ENCODE results near the gene MOB3A.

MOB3A gene

DNA sequence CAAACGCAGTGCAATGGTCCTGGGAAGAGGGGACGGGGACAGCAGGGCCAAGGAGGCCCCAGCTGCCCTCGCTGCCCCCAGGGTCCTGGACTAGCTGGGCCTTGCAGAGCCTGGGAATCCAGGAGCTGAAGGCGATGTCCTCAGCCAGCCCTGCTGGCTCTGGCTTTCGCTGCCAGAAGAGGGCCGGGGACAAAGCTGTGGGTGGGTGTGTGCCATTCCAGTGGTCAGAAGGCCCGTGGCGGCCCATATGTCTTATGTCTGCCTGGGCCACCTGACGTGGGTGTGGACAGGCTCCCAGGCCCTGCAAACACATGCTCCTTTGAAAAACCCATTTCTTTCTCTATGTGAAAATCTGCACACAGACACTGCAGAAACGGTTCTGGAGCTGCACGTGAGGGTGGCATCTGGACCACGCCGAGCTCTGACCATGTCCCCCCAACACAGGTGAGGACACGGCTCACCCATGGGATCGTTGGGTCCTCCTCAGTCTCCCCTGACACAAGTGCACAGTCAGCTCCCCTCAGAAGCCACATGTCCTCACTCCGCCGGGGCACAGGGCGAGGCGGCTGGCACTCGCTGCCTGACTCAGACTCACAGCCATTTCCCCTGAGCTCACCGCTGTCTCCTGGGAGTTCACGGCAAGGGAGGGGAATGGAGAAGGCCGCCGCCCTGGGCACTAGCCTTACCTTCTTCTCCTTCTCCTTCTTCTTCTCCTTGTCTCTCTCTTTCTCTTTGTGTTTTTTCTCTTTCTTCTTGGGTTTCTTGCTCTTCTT is 17.5 kb upstream of the MOB3A start:
- DNase-seq (ENCODE audit: low read depth) = peak; percentile 21
- TF ChIP-seq, protein P1, sequence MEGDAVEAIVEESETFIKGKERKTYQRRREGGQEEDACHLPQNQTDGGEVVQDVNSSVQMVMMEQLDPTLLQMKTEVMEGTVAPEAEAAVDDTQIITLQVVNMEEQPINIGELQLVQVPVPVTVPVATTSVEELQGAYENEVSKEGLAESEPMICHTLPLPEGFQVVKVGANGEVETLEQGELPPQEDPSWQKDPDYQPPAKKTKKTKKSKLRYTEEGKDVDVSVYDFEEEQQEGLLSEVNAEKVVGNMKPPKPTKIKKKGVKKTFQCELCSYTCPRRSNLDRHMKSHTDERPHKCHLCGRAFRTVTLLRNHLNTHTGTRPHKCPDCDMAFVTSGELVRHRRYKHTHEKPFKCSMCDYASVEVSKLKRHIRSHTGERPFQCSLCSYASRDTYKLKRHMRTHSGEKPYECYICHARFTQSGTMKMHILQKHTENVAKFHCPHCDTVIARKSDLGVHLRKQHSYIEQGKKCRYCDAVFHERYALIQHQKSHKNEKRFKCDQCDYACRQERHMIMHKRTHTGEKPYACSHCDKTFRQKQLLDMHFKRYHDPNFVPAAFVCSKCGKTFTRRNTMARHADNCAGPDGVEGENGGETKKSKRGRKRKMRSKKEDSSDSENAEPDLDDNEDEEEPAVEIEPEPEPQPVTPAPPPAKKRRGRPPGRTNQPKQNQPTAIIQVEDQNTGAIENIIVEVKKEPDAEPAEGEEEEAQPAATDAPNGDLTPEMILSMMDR (conservative IDR thresholded peaks at IDR 0.05; ENCODE audit: low read depth, low read length) = no peak
- no peak overlapping the region for H3K4me3 ChIP-seq (ENCODE audit: low read depth, low read length)

DNA sequence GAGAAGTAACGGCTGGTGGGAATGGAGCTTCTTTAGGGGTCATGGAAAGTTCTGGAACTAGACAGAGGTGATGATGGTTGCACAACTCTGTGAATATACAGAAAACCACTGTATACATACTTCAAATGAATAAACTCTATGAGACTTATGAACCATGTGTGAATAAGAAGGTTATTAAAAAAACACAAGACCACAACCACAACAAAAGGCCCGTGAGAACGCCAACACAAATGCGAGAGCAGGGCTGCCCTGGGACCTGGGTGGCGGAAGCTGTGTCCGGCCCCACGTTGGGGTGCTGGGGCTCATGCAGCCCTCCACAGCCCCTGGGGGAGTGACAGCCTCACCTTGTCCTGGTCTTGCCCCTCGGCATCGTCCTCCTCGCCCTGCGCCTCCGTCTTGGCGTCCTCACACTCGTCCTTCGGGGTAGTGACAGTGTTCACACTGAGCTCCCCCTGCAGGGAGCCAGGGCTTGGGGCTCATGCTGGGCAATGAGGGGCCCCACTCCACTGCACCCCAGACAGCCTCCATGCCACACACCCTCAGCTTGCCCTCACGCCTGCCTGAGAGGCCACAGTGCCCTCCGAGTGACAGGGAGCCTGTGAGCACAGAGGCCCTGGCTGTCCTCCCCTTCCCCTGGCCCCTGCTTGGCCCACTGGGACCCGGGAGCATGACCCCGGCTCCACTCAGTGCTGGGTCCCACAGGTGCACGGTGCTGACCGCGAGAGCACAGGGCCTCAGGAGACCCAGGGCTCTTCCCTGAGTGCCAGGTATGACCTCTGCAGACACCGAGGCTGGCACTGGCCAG is 16.6 kb upstream of the MOB3A start:
- H3K4me3 ChIP-seq (ENCODE audit: low read depth, low read length) = no peak overlapping the region
- DNase-seq (ENCODE audit: low read depth) = peak; percentile 28
- TF ChIP-seq, protein P1 (conservative IDR thresholded peaks at IDR 0.05; ENCODE audit: low read depth, low read length) = no peak

DNA sequence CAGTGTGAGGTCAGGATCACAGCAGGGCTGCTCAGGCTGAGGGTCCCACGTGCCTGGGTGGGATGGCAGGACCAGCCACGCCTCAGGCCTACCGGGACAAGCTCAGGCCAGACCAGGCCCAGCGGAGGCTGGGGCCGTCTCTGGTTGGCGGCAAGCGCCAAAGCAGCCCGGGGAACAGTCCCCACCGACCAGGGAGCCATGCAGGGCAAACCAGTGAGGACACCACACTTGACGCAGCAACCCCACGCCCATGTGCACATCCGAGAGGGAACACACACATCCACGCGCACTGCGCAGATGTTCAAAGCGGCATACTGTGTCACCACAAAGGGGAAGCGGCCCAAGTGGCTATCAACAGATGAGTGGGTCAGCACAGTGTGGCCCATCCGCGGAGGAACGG is 15.8 kb upstream of the MOB3A start:
- TF ChIP-seq, protein P1 (conservative IDR thresholded peaks at IDR 0.05; ENCODE audit: low read depth, low read length) = no peak
- no peak overlapping the region for H3K4me3 ChIP-seq (ENCODE audit: low read depth, low read length)
- no peak for DNase-seq (ENCODE audit: low read depth)

DNA sequence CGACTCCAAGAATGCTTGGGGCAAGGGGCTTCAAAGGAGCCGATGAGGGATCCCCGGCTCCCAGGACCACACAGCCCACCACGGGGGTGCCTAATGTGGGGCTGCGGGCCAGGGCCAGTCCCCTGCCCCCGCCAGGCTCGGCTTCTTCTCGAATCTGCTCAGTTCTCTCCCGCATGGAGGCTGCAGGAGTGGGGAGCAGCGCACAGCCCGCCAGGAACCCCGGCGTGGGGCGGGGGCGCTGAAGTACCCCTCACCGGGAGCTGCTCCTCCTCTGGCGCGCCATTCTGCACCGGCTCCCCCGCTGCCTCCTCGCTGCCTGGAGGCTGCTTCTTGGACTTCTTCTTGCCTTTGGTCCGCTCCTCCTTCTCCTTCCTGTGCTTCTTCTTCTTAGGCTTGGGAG is 15.3 kb upstream of the MOB3A start:
- H3K4me3 ChIP-seq (ENCODE audit: low read depth, low read length) = no peak overlapping the region
- TF ChIP-seq, protein P1 (conservative IDR thresholded peaks at IDR 0.05; ENCODE audit: low read depth, low read length) = no peak
- no peak for DNase-seq (ENCODE audit: low read depth)

DNA sequence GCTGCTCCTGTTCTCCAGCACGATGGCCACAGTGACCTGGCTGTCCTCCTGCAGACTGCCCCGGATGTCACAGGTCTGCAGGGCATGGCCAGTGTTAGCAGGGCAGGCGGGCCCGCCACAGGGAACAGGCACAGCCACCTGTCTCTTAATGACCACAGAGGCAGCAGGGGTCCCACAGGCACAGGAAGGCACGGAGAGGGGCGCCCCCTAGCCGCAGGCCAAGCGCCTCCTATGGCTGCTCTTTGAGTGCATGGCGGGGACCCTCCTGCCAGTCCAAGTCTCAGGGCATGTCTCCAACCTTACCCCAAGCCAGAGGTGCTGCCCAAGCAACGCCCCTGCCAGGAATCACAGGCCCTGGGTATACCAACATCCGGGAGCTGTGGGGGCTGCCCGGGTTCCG is 14.7 kb upstream of the MOB3A start:
- H3K4me3 ChIP-seq (ENCODE audit: low read depth, low read length) = no peak overlapping the region
- TF ChIP-seq, protein P1 (conservative IDR thresholded peaks at IDR 0.05; ENCODE audit: low read depth, low read length) = peak; percentile 20
- no peak for DNase-seq (ENCODE audit: low read depth)

DNA sequence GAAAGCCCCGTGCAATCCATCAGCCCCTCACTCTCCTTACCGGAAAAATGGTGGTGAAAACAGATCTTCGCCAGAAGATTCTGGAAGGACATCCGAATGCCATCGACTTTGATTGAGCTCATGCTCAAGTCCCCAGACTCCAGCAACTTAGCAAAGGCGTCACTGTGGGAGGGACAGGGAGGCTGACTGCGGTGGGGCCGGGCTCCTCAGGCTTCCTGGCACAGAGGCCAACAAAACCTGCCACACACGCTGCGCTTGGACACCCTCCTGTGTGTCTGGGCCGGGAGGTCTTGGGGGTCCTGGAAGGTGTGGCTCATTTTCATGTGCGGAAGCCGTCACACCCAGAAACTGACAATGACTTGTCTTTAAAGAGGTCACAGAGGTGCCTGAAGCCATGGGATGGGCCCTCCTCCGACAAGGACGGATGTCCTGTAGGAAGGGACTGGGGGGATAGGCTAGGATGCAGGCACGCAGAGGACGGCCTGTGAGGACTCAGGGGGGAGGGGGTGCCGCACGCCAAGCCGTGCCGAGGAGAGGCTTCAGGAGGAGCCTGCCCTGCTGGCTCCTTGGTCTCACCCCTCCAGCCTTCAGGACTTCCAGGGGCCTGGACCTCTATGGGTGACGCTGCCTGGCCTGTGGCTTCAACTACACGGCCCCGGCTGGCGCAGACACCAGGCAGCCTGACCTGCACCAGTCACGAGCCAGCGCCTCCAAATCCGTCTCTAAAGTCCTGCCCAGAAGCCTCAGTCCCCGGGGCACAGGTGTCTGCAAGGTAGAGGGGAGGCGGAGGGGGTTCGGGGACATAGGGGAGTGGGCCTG is 13.1 kb upstream of the MOB3A start:
- H3K4me3 ChIP-seq (ENCODE audit: low read depth, low read length) = no peak overlapping the region
- TF ChIP-seq, protein P1 (conservative IDR thresholded peaks at IDR 0.05; ENCODE audit: low read depth, low read length) = no peak
- DNase-seq (ENCODE audit: low read depth) = no peak
